HAP-1 (cell line): ENCODE measurements around the gene RAPGEF2.
"Not testable (repeated sequence)": the region's sequence is repeated elsewhere in the genome, so short reads cannot be mapped to it uniquely, and the experiment has no call there.

ENCODE experiments used
- DNase-seq, 2 experiments: peaks; one replicate each; pipeline ENCODE4 v3.0.0-alpha.2; 2016 to 2020; ENCODE audit warnings: low spot score in 2 of 2
- H3K27me3 ChIP-seq: fragments of 250-450 bp; sonication (Bioruptor Pico); 2 replicates; pipeline ENCODE4 v1.5.1; 2020; ENCODE audit warnings: low read depth, mild to moderate bottlenecking, moderate library complexity
- H3K36me3 ChIP-seq: fragments of 250-450 bp; sonication (Bioruptor Pico); replicated peaks from 2 replicates; pipeline ENCODE4 v1.5.1; 2020; ENCODE audit warnings: mild to moderate bottlenecking
- H3K4me1 ChIP-seq: fragments of 250-450 bp; sonication (Bioruptor Pico); 2 replicates; pipeline ENCODE4 v1.5.1; 2020; ENCODE audit warnings: mild to moderate bottlenecking
- H3K4me3 ChIP-seq: fragments of 250-450 bp; sonication (Bioruptor Pico); 2 replicates; pipeline ENCODE4 v1.5.1; 2020; ENCODE audit warnings: mild to moderate bottlenecking, moderate library complexity
- H3K9me3 ChIP-seq: fragments of 250-450 bp; sonication (Bioruptor Pico); 2 replicates; pipeline ENCODE4 v1.5.1; 2020; ENCODE audit warnings: mild to moderate bottlenecking, moderate library complexity
- in situ Hi-C: fragments of 300-500 bp; cut with MboI; formaldehyde crosslinking; loops from 3 replicates; pipeline ENCODE4 v1.14.3; 2020; ENCODE audit warnings: low sequenced_read_pairs, inconsistent platforms, mixed read lengths

The RAPGEF2 gene

GRCh38 chr4:159077018-159077417 lies 25.9 kb upstream of the RAPGEF2 start:
- in situ Hi-C loops, H3K27me3 ChIP-seq, H3K4me3 ChIP-seq, H3K9me3 ChIP-seq, H3K36me3 ChIP-seq, H3K4me1 ChIP-seq, DNase-seq: not testable (repeated sequence)

GRCh38 chr4:159077702-159078495 lies 25.0 kb upstream of the RAPGEF2 start:
- H3K4me3 ChIP-seq = no peak overlapping the region
- in situ Hi-C loops = no loop called here
- no peaks in the 10 kb centered on the region for H3K27me3 ChIP-seq
- no peaks in the 10 kb centered on the region for H3K4me1 ChIP-seq
- H3K36me3 ChIP-seq = no peaks in the 10 kb centered on the region
- no peaks in the 10 kb centered on the region for H3K9me3 ChIP-seq
- DNase-seq = no peak

GRCh38 chr4:159079074-159079473 lies 23.8 kb upstream of the RAPGEF2 start:
- no peaks in the 10 kb centered on the region for H3K36me3 ChIP-seq
- H3K4me3 ChIP-seq = no peak overlapping the region
- no peak for DNase-seq
- H3K9me3 ChIP-seq = no peaks in the 10 kb centered on the region
- no peaks in the 10 kb centered on the region for H3K4me1 ChIP-seq
- in situ Hi-C loops = no loop called here
- no peaks in the 10 kb centered on the region for H3K27me3 ChIP-seq

- H3K27me3 ChIP-seq = no peaks in the 10 kb centered on the region
- no peaks in the 10 kb centered on the region for H3K9me3 ChIP-seq
- H3K4me1 ChIP-seq = no peaks in the 10 kb centered on the region
- no peak overlapping the region for H3K4me3 ChIP-seq
- no peak for DNase-seq
- in situ Hi-C loops = no loop called here
- H3K36me3 ChIP-seq = no peaks in the 10 kb centered on the region
These were observed 16.3 kb upstream of the RAPGEF2 start for GRCh38 chr4:159086606-159087005.

- no peaks in the 10 kb centered on the region for H3K9me3 ChIP-seq
- no peaks in the 10 kb centered on the region for H3K4me1 ChIP-seq
- no peaks in the 10 kb centered on the region for H3K36me3 ChIP-seq
- in situ Hi-C loops = no loop called here
- H3K4me3 ChIP-seq = no peak overlapping the region
- H3K27me3 ChIP-seq = no peaks in the 10 kb centered on the region
- no peak for DNase-seq
These were observed 12.6 kb upstream of the RAPGEF2 start for GRCh38 chr4:159090255-159090654.

- H3K4me1 ChIP-seq = peaks cover 22% of the 10 kb centered on the region
- H3K27me3 ChIP-seq, H3K36me3 ChIP-seq, in situ Hi-C loops, DNase-seq, H3K4me3 ChIP-seq, H3K9me3 ChIP-seq: not testable (repeated sequence)
These were observed 8.7 kb upstream of the RAPGEF2 start for GRCh38 chr4:159094156-159094555.

GRCh38 chr4:159096434-159096833 lies 6.4 kb upstream of the RAPGEF2 start:
- no peak overlapping the region for H3K4me3 ChIP-seq
- DNase-seq = no peak

GRCh38 chr4:159097144-159097543 lies 5.7 kb upstream of the RAPGEF2 start:
- H3K9me3 ChIP-seq = no peaks in the 10 kb centered on the region
- in situ Hi-C loops = no loop called here
- DNase-seq = peak in 1 of 2 experiments; percentile 84

More at GRCh38 chr4:159096434-159096833, 6.4 kb upstream of the RAPGEF2 start:
- peaks cover 22% of the 10 kb centered on the region for H3K4me1 ChIP-seq
- no peaks in the 10 kb centered on the region for H3K27me3 ChIP-seq
- H3K9me3 ChIP-seq = no peaks in the 10 kb centered on the region
- no peaks in the 10 kb centered on the region for H3K36me3 ChIP-seq
- in situ Hi-C loops = no loop called here

GRCh38 chr4:159097785-159098184 lies 5.1 kb upstream of the RAPGEF2 start:
- no peaks in the 10 kb centered on the region for H3K27me3 ChIP-seq
- no peaks in the 10 kb centered on the region for H3K9me3 ChIP-seq
- H3K36me3 ChIP-seq = no peaks in the 10 kb centered on the region
- peaks cover 22% of the 10 kb centered on the region for H3K4me1 ChIP-seq
- no peak overlapping the region for H3K4me3 ChIP-seq
- in situ Hi-C loops = no loop called here
- no peak for DNase-seq

More at GRCh38 chr4:159097144-159097543, 5.7 kb upstream of the RAPGEF2 start:
- peaks cover 22% of the 10 kb centered on the region for H3K4me1 ChIP-seq
- H3K36me3 ChIP-seq = no peaks in the 10 kb centered on the region
- no peaks in the 10 kb centered on the region for H3K27me3 ChIP-seq
- no peak overlapping the region for H3K4me3 ChIP-seq

GRCh38 chr4:159098482-159099127 lies 4.3 kb upstream of the RAPGEF2 start:
- no peaks in the 10 kb centered on the region for H3K9me3 ChIP-seq
- peaks cover 22% of the 10 kb centered on the region for H3K4me1 ChIP-seq
- in situ Hi-C loops = no loop called here
- no peak overlapping the region for H3K4me3 ChIP-seq
- H3K36me3 ChIP-seq = no peaks in the 10 kb centered on the region
- DNase-seq = no peak
- H3K27me3 ChIP-seq = no peaks in the 10 kb centered on the region

- Histone ChIP-seq H3K4me3 (peak overlapping the region; percentile 86), H3K4me1 (peaks cover 31% of the 10 kb centered on the region), H3K27me3 (no peaks in the 10 kb centered on the region), H3K9me3 (no peaks in the 10 kb centered on the region), H3K36me3 (peaks cover 3% of the 10 kb centered on the region; the same call in 1 of the 2 replicates)
- in situ Hi-C loops = no loop called here
- no peak for DNase-seq
These were observed 774 bp upstream of the RAPGEF2 start for GRCh38 chr4:159101988-159102621.

- Histone ChIP-seq H3K9me3 (no peaks in the 10 kb centered on the region), H3K4me1 (peaks cover 21% of the 10 kb centered on the region), H3K4me3 (peak overlapping the region; percentile 86), H3K27me3 (no peaks in the 10 kb centered on the region), H3K36me3 (peaks cover 3% of the 10 kb centered on the region; the same call in 1 of the 2 replicates)
- in situ Hi-C loops = no loop called here
- DNase-seq = peak in 1 of 2 experiments; percentile 54
These were observed 608 bp downstream of the RAPGEF2 start for GRCh38 chr4:159103384-159103990.

- H3K4me1 ChIP-seq = peaks cover 18% of the 10 kb centered on the region
- no peaks in the 10 kb centered on the region for H3K27me3 ChIP-seq
- H3K4me3 ChIP-seq = peak overlapping the region; percentile 86
- DNase-seq = peak; percentile 55 to 63
- H3K9me3 ChIP-seq = no peaks in the 10 kb centered on the region
- H3K36me3 ChIP-seq = peaks cover 3% of the 10 kb centered on the region; the same call in 1 of the 2 replicates
- in situ Hi-C loops = no loop called here
These were observed 2.0 kb downstream of the RAPGEF2 start for GRCh38 chr4:159104694-159105414.
